GM12878 (cell line): ENCODE results near the gene UNC45A. TPM values are rescaled to one million over a fixed set of nuclear protein-coding genes. Genes with fewer than 3 reads are reported as not detected.
A peak's percentile ranks its signal among the peaks of the same experiment; 100 is the strongest.
"Not testable (repeated sequence)": the region's sequence is repeated elsewhere in the genome, so short reads cannot be mapped to it uniquely, and the experiment has no call there.

Experiments used
- ATAC-seq: fragments of 200-7000 bp; cut with Tn5 transposase; 3 replicates; pipeline ENCODE4 v1.9.1; 2020; ENCODE audit warnings: mild to moderate bottlenecking, moderate library complexity
- BruUV-seq: library from RNA; stranded (reverse); fragments of 400-500 nt; replicated peaks from 2 replicates; lab custom pipeline; 2021; lab: Mats Ljungman, UMichigan
- CTCF ChIA-PET: fragments of 300-600 bp; sonication (Branson Sonifier 250); formaldehyde crosslinking; extraction: SDS; loops from one replicate; lab custom pipeline; 2021; ENCODE audit warnings: inconsistent platforms; lab: Yijun Ruan, JAX
- POLR2A ChIA-PET: fragments of 350-600 bp; formaldehyde crosslinking; extraction: SDS; loops from one replicate; lab custom pipeline; 2021; ENCODE audit warnings: inconsistent platforms; lab: Charles Lee
- RAD21 ChIA-PET: fragments of 300-600 bp; sonication (Branson Sonifier 250); formaldehyde crosslinking; loops from one replicate; lab custom pipeline; 2023; ENCODE audit warnings: antibody characterized with exemption; ENCODE audit not compliant: unreplicated experiment; lab: Charles Lee
- SMC1A ChIA-PET: fragments of 300-600 bp; sonication (Branson Sonifier 250); formaldehyde crosslinking; loops from one replicate; lab custom pipeline; 2023; ENCODE audit not compliant: unreplicated experiment, uncharacterized antibody; lab: Charles Lee
- DNase-seq: peaks from one replicate; pipeline ENCODE4 v3.0.0-alpha.2; 2011; ENCODE audit warnings: low read depth, low spot score
- FAIRE-seq: peaks from 3 replicates; lab custom pipeline; 2011; peaks lifted over from hg19 to GRCh38; lab: Jason Lieb, UNC
- H2AFZ ChIP-seq: 2 replicates; pipeline ENCODE4 v1.6.0; 2011; ENCODE audit warnings: low read depth, low read length, control low read depth; ENCODE audit not compliant: control insufficient read depth
- H3K27ac ChIP-seq: 2 replicates; pipeline ENCODE4 v1.5.1; 2011; ENCODE audit warnings: control low read depth; ENCODE audit not compliant: control insufficient read depth, insufficient read depth
- H3K27me3 ChIP-seq, 2 experiments: replicated peaks in 1 of 2; 2 replicates each; pipeline versions ENCODE4 v1.6.0 to v1.6.1; 2011; ENCODE audit warnings: low read length in 1 of 2; ENCODE audit not compliant: control insufficient read depth in 2 of 2, insufficient read depth in 2 of 2
- H3K36me3 ChIP-seq, 2 experiments: 2 replicates each; pipeline ENCODE4 v1.5.1; 2011; ENCODE audit warnings: low read length in 1 of 2; ENCODE audit not compliant: control insufficient read depth in 2 of 2, insufficient read depth in 2 of 2
- H3K4me1 ChIP-seq: 2 replicates; pipeline ENCODE4 v1.6.1; 2011; ENCODE audit warnings: mild to moderate bottlenecking, low read length, moderate library complexity, mixed read lengths; ENCODE audit not compliant: control insufficient read depth, insufficient read depth
- H3K4me2 ChIP-seq: 2 replicates; pipeline ENCODE4 v1.6.0; 2011; ENCODE audit warnings: control low read depth; ENCODE audit not compliant: control insufficient read depth, insufficient read depth
- H3K4me3 ChIP-seq: fragments of 200-600 bp; sonication (generic); 2 replicates; pipeline ENCODE4 v1.5.1; 2016
- H3K79me2 ChIP-seq: 2 replicates; pipeline ENCODE4 v1.6.0; 2011; ENCODE audit warnings: low read length; ENCODE audit not compliant: control insufficient read depth, insufficient read depth
- H3K9ac ChIP-seq: 2 replicates; pipeline ENCODE4 v1.8.0; 2011; ENCODE audit warnings: low read length, control low read depth, mixed read lengths; ENCODE audit not compliant: control insufficient read depth, insufficient read depth
- H3K9me3 ChIP-seq: replicated peaks from 3 replicates; pipeline ENCODE4 v1.5.1; 2011; ENCODE audit warnings: mild to moderate bottlenecking, low read length; ENCODE audit not compliant: control insufficient read depth, insufficient read depth
- H4K20me1 ChIP-seq: 2 replicates; pipeline ENCODE4 v1.6.0; 2011; ENCODE audit not compliant: control insufficient read depth, insufficient read depth
- ATF7 ChIP-seq: fragments of 450-650 bp; IDR thresholded peaks from 2 replicates; pipeline ENCODE4 v1.6.1; 2016; ENCODE audit warnings: low read depth, mild to moderate bottlenecking
- BACH1 ChIP-seq: fragments of 450-650 bp; IDR thresholded peaks from 2 replicates; pipeline ENCODE4 v1.6.1; 2017; ENCODE audit warnings: mild to moderate bottlenecking, borderline replicate concordance
- BHLHE40 ChIP-seq, 2 experiments: fragments of 450-650 bp in 1 of 2; IDR thresholded peaks; 2 replicates each; pipeline ENCODE4 v1.6.1; 2011 to 2017; ENCODE audit warnings: low read depth in 2 of 2, borderline replicate concordance in 1 of 2, improper control_type of control experiment in 1 of 2, low read length in 1 of 2, mild to moderate bottlenecking in 1 of 2
- EP300 ChIP-seq, 2 experiments: fragments of 150-350 bp in 1 of 2; IDR thresholded peaks; 2 replicates each; pipeline ENCODE4 v1.6.1; 2011 to 2012; ENCODE audit warnings: low read depth in 2 of 2, low read length in 2 of 2, borderline replicate concordance in 1 of 2, improper control_type of control experiment in 1 of 2, inconsistent platforms in 1 of 2; ENCODE audit not compliant: control insufficient read depth in 1 of 2
- ETV6 ChIP-seq, 2 experiments: fragments of 450-650 bp in 1 of 2; IDR thresholded peaks in 1 of 2; conservative IDR thresholded peaks in 1 of 2; 2 replicates each; pipeline ENCODE4 v1.6.1; 2014; ENCODE audit warnings: antibody characterized with exemption in 1 of 2, borderline replicate concordance in 1 of 2, low read depth in 1 of 2, mild to moderate bottlenecking in 1 of 2, moderate library complexity in 1 of 2
- IRF4 ChIP-seq: IDR thresholded peaks from 2 replicates; pipeline ENCODE4 v1.6.1; 2011; ENCODE audit warnings: low read depth, low read length
- NBN ChIP-seq: fragments of 450-650 bp; IDR thresholded peaks from 2 replicates; pipeline ENCODE4 v1.6.1; 2016
- NR2C1 ChIP-seq: fragments of 450-650 bp; IDR thresholded peaks from 2 replicates; pipeline ENCODE4 v1.6.1; 2017; ENCODE audit warnings: antibody characterized with exemption, mild to moderate bottlenecking, moderate library complexity
- PKNOX1 ChIP-seq: fragments of 450-650 bp; IDR thresholded peaks from 2 replicates; pipeline ENCODE4 v1.6.1; 2016; ENCODE audit warnings: mild to moderate bottlenecking
- POLR2A ChIP-seq: IDR thresholded peaks from 2 replicates; pipeline ENCODE4 v1.6.1; 2011; ENCODE audit warnings: low read depth, mild to moderate bottlenecking, low read length
- POU2F2 ChIP-seq: IDR thresholded peaks from 3 replicates; pipeline ENCODE4 v1.6.1; 2011; ENCODE audit warnings: low read depth, mild to moderate bottlenecking, low read length, borderline replicate concordance
- TCF12 ChIP-seq: IDR thresholded peaks from 2 replicates; pipeline ENCODE4 v1.6.1; 2011; ENCODE audit warnings: low read depth, mild to moderate bottlenecking, low read length
- TCF3 ChIP-seq: IDR thresholded peaks from 2 replicates; pipeline ENCODE4 v1.6.1; 2012; ENCODE audit warnings: low read depth, mild to moderate bottlenecking, low read length, borderline replicate concordance; ENCODE audit not compliant: insufficient read depth
- YY1 ChIP-seq: IDR thresholded peaks from 2 replicates; pipeline ENCODE4 v1.6.1; 2011; ENCODE audit warnings: low read depth, mild to moderate bottlenecking, low read length
- WGBS: methylation state at CpG from one replicate; pipeline ENCODE4 v1.1.6; 2016; ENCODE audit warnings: low lambda C conversion rate; ENCODE audit not compliant: insufficient replicate concordance, insufficient coverage; ENCODE audit errors: missing lambda C conversion rate; 5-methylcytosine and 5-hydroxymethylcytosine counted together
- in situ Hi-C: fragments of 300-500 bp; cut with MboI; formaldehyde crosslinking; loops from 9 replicates; pipeline ENCODE4 v1.14.3; 2018; ENCODE audit warnings: mixed read lengths
- intact Hi-C: fragments of 100-400 bp; cut with micrococcal nuclease; formaldehyde crosslinking; loops from one replicate; pipeline ENCODE4 v1.14.2; 2022; ENCODE audit not compliant: unreplicated experiment
- polyA plus RNA-seq, 11 experiments: library from polyadenylated mRNA; depleted of rRNA in 4 of 11; unstranded in 6 of 11; stranded (reverse) in 5 of 11; fragments of >200 nt; fragmentation: Nextera tagmentation in 4 of 11; fragmentation: Illumina TruSeq in 1 of 11; extraction: Ambion mirVana in 4 of 11; extraction: Trizol in 1 of 11; gene quantifications; 1 replicate in 1 of 11; 2 replicates in 10 of 11; pipeline versions ENCODE4 v1.2.1 to v1.2.3, GENCODE V29; 2011 to 2016; ENCODE audit warnings: inconsistent platforms in 2 of 11, missing spikeins in 2 of 11, low read depth in 1 of 11
- total RNA-seq, 4 experiments: library from RNA; depleted of rRNA in 3 of 4; stranded (reverse); fragments of >200 nt in 3 of 4; fragmentation: Illumina TruSeq in 1 of 4; extraction: Trizol in 1 of 4; gene quantifications; 2 replicates each; pipeline versions ENCODE4 v1.2.1 to v1.2.3, GENCODE V29; 2013 to 2021
- TF ChIP-seq, protein P1 (sequence below): fragments of 450-650 bp; IDR thresholded peaks from 2 replicates; pipeline ENCODE4 v1.6.1; 2016; ENCODE audit warnings: mild to moderate bottlenecking

UNC45A gene
- total and polyA plus RNA-seq, 10 of the 15 experiments (the other 5 are each of a cell fraction or from before 2014, with no cell fraction given): 10.3 to 57.8 (median 40.5) TPM

- TF ChIP-seq PKNOX1 (no peak), EP300 (IDR thresholded peaks at IDR 0.05; ENCODE audit: borderline replicate concordance in 1 of 2, control insufficient read depth in 1 of 2, low read depth in 2 of 2, low read length in 2 of 2) (no peak)
Observed at GRCh38 chr15:90921887-90922286, 13.2 kb upstream of the UNC45A start (continued).

GRCh38 chr15:90922712-90923322, 12.3 kb upstream of the UNC45A start:
- 66% methylated on average over 7 of the region's 7 CpGs for WGBS
- SMC1A ChIA-PET: interaction anchor here (1.1 to 2.1 kb wide), 6 partner anchors 10 to 37 kb away, joined by 3 to 9 read pairs (median 6); partner anchors contain the start of genes HDDC3, MAN2A2 and UNC45A
- Histone ChIP-seq H3K9ac (peak overlapping the region; percentile 41; the same call in 1 of the 2 replicates), H3K36me3 (peaks cover 17 to 24% of the 10 kb centered on the region in 2 experiments; a peak in 3 of 4 replicates), H3K4me1 (peaks cover 29% of the 10 kb centered on the region), H3K27ac (peak overlapping the region; percentile 30)
- H4K20me1 ChIP-seq, BruUV-seq, in situ Hi-C loops, H3K4me2 ChIP-seq, DNase-seq, H3K27me3 ChIP-seq, H3K9me3 ChIP-seq, H3K4me3 ChIP-seq, H3K79me2 ChIP-seq, H2AFZ ChIP-seq: not testable (repeated sequence)
- ATAC-seq: peak; percentile 86
- RAD21 ChIA-PET: interaction anchor here (0.6 to 4.5 kb wide), 3 partner anchors 11 to 20 kb away, joined by 3 to 40 read pairs (median 36); partner anchors contain the start of genes HDDC3, MAN2A2 and UNC45A
- intact Hi-C loops: loop anchor here (2.0 kb wide), 1 partner anchor 20 kb away; the partner anchor contains the start of gene MAN2A2
- CTCF ChIA-PET: interaction anchor here (0.5 to 18.1 kb wide), 6 partner anchors 10 to 625 kb away, joined by 3 to 480 read pairs (median 4); partner anchors contain the start of genes HDDC3, MAN2A2 and UNC45A
- POLR2A ChIA-PET: interaction anchor here (0.6 to 4.6 kb wide), 4 partner anchors 10 to 255 kb away, joined by 3 to 42 read pairs (median 18); partner anchors contain the start of genes HDDC3, MAN2A2 and UNC45A
- peak; percentile 78 for FAIRE-seq
- TF ChIP-seq NR2C1 (peak; percentile 44), BACH1 (peak; percentile 70; the same call in 1 of the 2 replicates), NBN (peak; percentile 27; the same call in 1 of the 2 replicates), IRF4 (0 out of 2 replicates have a peak, but pooled peaks have one; percentile 23), YY1 (peak; percentile 28; the same call in 1 of the 2 replicates), ATF7 (0 out of 2 replicates have a peak, but pooled peaks have one; percentile 22), TCF12 (peak; percentile 48; the same call in 1 of the 2 replicates), POLR2A (0 out of 2 replicates have a peak, but pooled peaks have one; percentile 27), ETV6 (conservative IDR thresholded peaks at IDR 0.05 in 1 of 2, IDR thresholded peaks at IDR 0.05 in 1 of 2; ENCODE audit: borderline replicate concordance in 1 of 2, low read depth in 1 of 2) (peak in 1 of 2 experiments; percentile 14; a peak in 1 of 4 replicates), BHLHE40 (IDR thresholded peaks at IDR 0.05; ENCODE audit: borderline replicate concordance in 1 of 2, low read depth in 2 of 2, low read length in 1 of 2) (peak in 1 of 2 experiments; percentile 6; a peak in 1 of 4 replicates), TCF3 (0 out of 2 replicates have a peak, but pooled peaks have one; percentile 33), POU2F2 (peak; percentile 31; the same call in 1 of the 3 replicates)
- TF ChIP-seq, protein P1, sequence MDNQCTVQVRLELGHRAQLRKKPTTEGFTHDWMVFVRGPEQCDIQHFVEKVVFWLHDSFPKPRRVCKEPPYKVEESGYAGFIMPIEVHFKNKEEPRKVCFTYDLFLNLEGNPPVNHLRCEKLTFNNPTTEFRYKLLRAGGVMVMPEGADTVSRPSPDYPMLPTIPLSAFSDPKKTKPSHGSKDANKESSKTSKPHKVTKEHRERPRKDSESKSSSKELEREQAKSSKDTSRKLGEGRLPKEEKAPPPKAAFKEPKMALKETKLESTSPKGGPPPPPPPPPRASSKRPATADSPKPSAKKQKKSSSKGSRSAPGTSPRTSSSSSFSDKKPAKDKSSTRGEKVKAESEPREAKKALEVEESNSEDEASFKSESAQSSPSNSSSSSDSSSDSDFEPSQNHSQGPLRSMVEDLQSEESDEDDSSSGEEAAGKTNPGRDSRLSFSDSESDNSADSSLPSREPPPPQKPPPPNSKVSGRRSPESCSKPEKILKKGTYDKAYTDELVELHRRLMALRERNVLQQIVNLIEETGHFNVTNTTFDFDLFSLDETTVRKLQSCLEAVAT: peak; percentile 75; the same call in 1 of the 2 replicates
